Mesenchymal stem cell (in vitro differentiated cells and primary cell): ENCODE results near the gene CBLB.

Experiments
- DNase-seq: peaks from one replicate; pipeline ENCODE4 v3.0.0-alpha.2; 2013
- H2AFZ ChIP-seq: one replicate; pipeline ENCODE4 v1.6.1; 2013; ENCODE audit warnings: low read depth, mild to moderate bottlenecking, control low read depth, inconsistent platforms, low read length, moderate library complexity
- H2AK5ac ChIP-seq: 2 replicates; pipeline ENCODE4 v1.6.1; 2013; ENCODE audit warnings: low read length, moderate library complexity, mild to moderate bottlenecking, inconsistent platforms; ENCODE audit not compliant: severe bottlenecking
- H2BK120ac ChIP-seq: one replicate; pipeline ENCODE4 v1.6.1; 2013; ENCODE audit warnings: low read depth, mild to moderate bottlenecking, inconsistent platforms, low read length, moderate library complexity
- H2BK12ac ChIP-seq, 2 experiments: one replicate each; pipeline ENCODE4 v1.6.1; 2013; ENCODE audit warnings: inconsistent platforms in 2 of 2, low read length in 2 of 2, mild to moderate bottlenecking in 2 of 2, moderate library complexity in 2 of 2, control low read depth in 1 of 2
- H2BK15ac ChIP-seq: one replicate; pipeline ENCODE4 v1.6.1; 2013; ENCODE audit warnings: mild to moderate bottlenecking, low read depth, inconsistent platforms; ENCODE audit not compliant: poor library complexity, severe bottlenecking
- H2BK5ac ChIP-seq: 2 replicates; pipeline ENCODE4 v1.6.1; 2013; ENCODE audit warnings: low read depth, mild to moderate bottlenecking, low read length, control low read depth, inconsistent platforms; ENCODE audit not compliant: poor library complexity, severe bottlenecking
- H3K14ac ChIP-seq, 2 experiments: one replicate each; pipeline ENCODE4 v1.6.1; 2013; ENCODE audit warnings: inconsistent platforms in 2 of 2, low read length in 2 of 2, control low read depth in 1 of 2, mild to moderate bottlenecking in 1 of 2, moderate library complexity in 1 of 2
- H3K18ac ChIP-seq, 2 experiments: one replicate each; pipeline ENCODE4 v1.6.1; 2013; ENCODE audit warnings: inconsistent platforms in 2 of 2, low read length in 2 of 2, control low read depth in 1 of 2, low read depth in 1 of 2, mild to moderate bottlenecking in 1 of 2
- H3K23ac ChIP-seq, 2 experiments: one replicate each; pipeline ENCODE4 v1.6.1; 2013; ENCODE audit warnings: inconsistent platforms in 2 of 2, low read length in 2 of 2, mild to moderate bottlenecking in 2 of 2, moderate library complexity in 2 of 2, control low read depth in 1 of 2
- H3K27ac ChIP-seq: 2 replicates; pipeline ENCODE4 v1.5.1; 2013; ENCODE audit warnings: mild to moderate bottlenecking, moderate library complexity, low read length, control low read depth, inconsistent platforms; ENCODE audit not compliant: poor library complexity, severe bottlenecking
- H3K27me3 ChIP-seq, 2 experiments: 2 replicates each; pipeline versions ENCODE4 v1.6.1 to v1.7.0; 2013; ENCODE audit warnings: low read length in 2 of 2, mild to moderate bottlenecking in 2 of 2, moderate library complexity in 2 of 2, control low read depth in 1 of 2, inconsistent platforms in 1 of 2; ENCODE audit not compliant: control insufficient read depth in 1 of 2, insufficient read depth in 1 of 2
- H3K36me3 ChIP-seq, 2 experiments: 2 replicates each; pipeline versions ENCODE4 v1.6.1 to v1.7.0; 2013; ENCODE audit warnings: low read length in 2 of 2, control low read depth in 1 of 2, inconsistent platforms in 1 of 2, low read depth in 1 of 2, mild to moderate bottlenecking in 1 of 2; ENCODE audit not compliant: insufficient read depth in 2 of 2, control insufficient read depth in 1 of 2
- H3K4ac ChIP-seq, 2 experiments: one replicate each; pipeline ENCODE4 v1.6.1; 2013; ENCODE audit warnings: inconsistent platforms in 2 of 2, low read length in 2 of 2, mild to moderate bottlenecking in 2 of 2, moderate library complexity in 2 of 2, control low read depth in 1 of 2, low read depth in 1 of 2
- H3K4me1 ChIP-seq: 2 replicates; pipeline ENCODE4 v1.6.1; 2013; ENCODE audit warnings: low read depth, low read length, control low read depth; ENCODE audit not compliant: control insufficient read depth, insufficient read depth
- H3K4me2 ChIP-seq: 2 replicates; pipeline ENCODE4 v1.6.1; 2013; ENCODE audit warnings: low read length, mild to moderate bottlenecking, inconsistent platforms; ENCODE audit not compliant: poor library complexity, severe bottlenecking
- H3K4me3 ChIP-seq, 2 experiments: 2 replicates each; pipeline versions ENCODE4 v1.5.1 to v1.7.0; 2013; ENCODE audit warnings: low read length in 2 of 2, mild to moderate bottlenecking in 2 of 2, control low read depth in 1 of 2, low read depth in 1 of 2; ENCODE audit not compliant: insufficient read depth in 1 of 2
- H3K79me1 ChIP-seq: replicated peaks from 2 replicates; pipeline ENCODE4 v1.6.1; 2013; ENCODE audit warnings: mild to moderate bottlenecking, control low read depth, low read length, inconsistent platforms; ENCODE audit not compliant: poor library complexity, severe bottlenecking
- H3K9ac ChIP-seq: 2 replicates; pipeline ENCODE4 v1.7.0; 2013; ENCODE audit warnings: mild to moderate bottlenecking, low read length, moderate library complexity
- H3K9me3 ChIP-seq: 2 replicates; pipeline ENCODE4 v1.7.0; 2013; ENCODE audit warnings: mild to moderate bottlenecking, low read length; ENCODE audit not compliant: control insufficient read depth
- H4K8ac ChIP-seq: one replicate; pipeline ENCODE4 v1.6.1; 2013; ENCODE audit warnings: inconsistent platforms, mild to moderate bottlenecking, low read length, moderate library complexity
- H4K91ac ChIP-seq: one replicate; pipeline ENCODE4 v1.6.1; 2013; ENCODE audit warnings: mild to moderate bottlenecking, low read length, inconsistent platforms
- WGBS: methylation state at CpG from one replicate; pipeline ENCODE4 v1.1.7; 2013; ENCODE audit warnings: mixed read lengths; 5-methylcytosine and 5-hydroxymethylcytosine counted together

Gene CBLB

DNA sequence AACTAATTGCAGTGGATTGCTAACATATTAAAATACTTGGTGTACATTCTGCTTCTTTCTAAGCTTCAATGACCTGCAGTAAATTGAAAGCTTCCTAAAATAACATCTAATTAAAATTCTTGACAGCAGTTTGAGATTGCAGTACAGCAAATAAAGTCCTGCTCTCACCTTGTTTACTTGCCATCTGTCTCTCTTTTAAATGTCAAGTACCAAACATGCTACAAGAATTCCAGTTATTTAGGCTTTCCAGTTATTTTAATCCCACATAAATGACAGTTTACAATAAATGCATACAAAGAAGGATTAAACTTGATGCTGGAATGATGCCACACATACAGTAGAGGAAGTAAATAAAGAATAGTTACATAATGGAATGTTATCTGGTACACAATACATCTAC, 33.2 kb downstream of the CBLB start:
- Histone ChIP-seq H4K8ac (no peak overlapping the region), H3K4me1 (no peaks in the 10 kb centered on the region), H2BK15ac (no peak overlapping the region), H2BK5ac (no peak overlapping the region), H3K9ac (no peak overlapping the region), H3K27ac (no peak overlapping the region), H2AK5ac (no peak overlapping the region), H2BK12ac (no peak overlapping the region), H3K9me3 (no peaks in the 10 kb centered on the region), H3K14ac (no peak overlapping the region), H3K4me3 (no peak overlapping the region), H2AFZ (no peak overlapping the region), H3K4me2 (no peak overlapping the region), H4K91ac (no peak overlapping the region), H2BK120ac (no peak overlapping the region), H3K36me3 (peaks cover 0 to 81% of the 10 kb centered on the region in 2 experiments), H3K79me1 (peaks cover 14% of the 10 kb centered on the region), H3K27me3 (no peaks in the 10 kb centered on the region), H3K23ac (no peak overlapping the region), H3K4ac (no peak overlapping the region), H3K18ac (no peak overlapping the region)
- no peak for DNase-seq

DNA sequence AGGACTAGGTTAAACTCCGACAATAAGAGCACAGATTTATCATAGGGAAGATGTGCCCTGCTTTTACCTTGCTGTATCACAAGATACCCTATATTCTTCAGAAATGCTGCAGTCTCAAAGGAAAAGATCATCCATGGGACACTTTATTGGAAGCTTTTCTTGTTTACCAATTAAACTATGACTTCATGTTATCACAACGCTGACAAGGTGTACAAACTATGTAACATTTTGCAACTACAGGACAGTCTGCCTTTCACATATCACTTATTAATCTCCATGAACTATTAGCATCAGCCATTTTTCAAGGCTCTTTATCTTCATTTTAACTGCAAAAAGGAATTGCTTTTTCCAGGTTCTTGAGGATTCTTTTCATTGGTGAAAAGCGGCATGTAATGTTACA, 34.0 kb downstream of the CBLB start:
- Histone ChIP-seq H3K4me3 (no peak overlapping the region), H3K23ac (no peak overlapping the region), H3K4ac (no peak overlapping the region), H3K9me3 (no peaks in the 10 kb centered on the region), H3K36me3 (peaks cover 0 to 79% of the 10 kb centered on the region in 2 experiments), H3K4me2 (no peak overlapping the region), H3K27ac (no peak overlapping the region), H2BK120ac (no peak overlapping the region), H3K79me1 (peaks cover 16% of the 10 kb centered on the region), H2BK15ac (no peak overlapping the region), H3K4me1 (no peaks in the 10 kb centered on the region), H2BK5ac (no peak overlapping the region), H2AFZ (no peak overlapping the region), H4K91ac (no peak overlapping the region), H4K8ac (no peak overlapping the region), H2BK12ac (no peak overlapping the region), H3K14ac (no peak overlapping the region), H3K27me3 (no peaks in the 10 kb centered on the region), H2AK5ac (no peak overlapping the region), H3K18ac (no peak overlapping the region), H3K9ac (no peak overlapping the region)
- WGBS, result 94% methylated on average over 2 of the region's 3 CpGs
- DNase-seq, result no peak

DNA sequence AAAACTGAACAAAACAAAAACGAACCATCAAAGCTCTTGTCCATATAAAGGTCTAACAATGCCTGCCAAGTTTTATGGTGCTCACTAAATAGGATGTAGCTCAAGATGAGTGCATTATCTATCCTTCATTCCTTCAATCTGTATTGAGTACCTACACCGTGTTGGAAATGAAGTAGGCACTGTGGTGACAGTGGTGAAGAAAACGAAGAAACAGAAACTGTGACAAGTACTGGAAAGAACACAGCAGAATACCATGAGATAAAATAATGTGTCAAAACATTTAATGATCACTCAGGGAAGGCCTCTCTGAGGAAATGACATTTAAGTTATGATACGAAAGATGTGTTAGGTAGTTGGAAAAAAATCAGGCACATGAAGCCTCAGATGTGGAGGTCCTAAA, 36.2 kb downstream of the CBLB start:
- Histone ChIP-seq H3K4me3 (no peak overlapping the region), H3K36me3 (peaks cover 0 to 60% of the 10 kb centered on the region in 2 experiments), H3K9ac (no peak overlapping the region), H3K4me1 (peaks cover 3% of the 10 kb centered on the region), H2AFZ (no peak overlapping the region), H2BK12ac (no peak overlapping the region), H3K27me3 (no peaks in the 10 kb centered on the region), H3K27ac (no peak overlapping the region), H3K79me1 (peaks cover 14% of the 10 kb centered on the region), H3K4me2 (no peak overlapping the region), H4K91ac (no peak overlapping the region), H3K4ac (no peak overlapping the region), H3K14ac (no peak overlapping the region), H3K23ac (no peak overlapping the region), H4K8ac (no peak overlapping the region), H2BK120ac (no peak overlapping the region), H3K18ac (no peak overlapping the region), H2AK5ac (no peak overlapping the region), H2BK15ac (no peak overlapping the region), H2BK5ac (no peak overlapping the region), H3K9me3 (no peaks in the 10 kb centered on the region)
- DNase-seq, result no peak
- 88% methylated on average over 3 of the region's 4 CpGs for WGBS

DNA sequence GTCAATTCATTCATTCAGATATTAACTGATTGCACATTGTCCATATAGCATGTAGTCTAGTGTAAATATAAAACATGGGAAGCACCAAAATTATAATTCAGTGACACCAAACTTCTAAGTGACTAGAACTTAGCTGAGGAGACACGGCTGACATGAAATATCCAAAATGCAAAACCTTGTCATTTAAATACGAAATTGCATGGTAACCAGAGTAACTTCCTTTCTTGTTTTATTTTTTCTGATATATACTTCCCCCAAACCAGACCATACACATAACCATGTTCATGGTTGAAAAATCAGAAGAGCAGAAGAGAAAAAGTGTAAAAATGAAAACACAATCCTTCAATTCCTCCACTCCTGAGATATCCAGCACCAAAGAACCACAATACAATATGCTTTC, 38.0 kb downstream of the CBLB start:
- no peak for DNase-seq
- Histone ChIP-seq H3K4me2 (no peak overlapping the region), H3K9ac (no peak overlapping the region), H4K8ac (no peak overlapping the region), H2BK5ac (no peak overlapping the region), H3K36me3 (peaks cover 0 to 47% of the 10 kb centered on the region in 2 experiments), H2BK12ac (no peak overlapping the region), H3K9me3 (no peaks in the 10 kb centered on the region), H3K18ac (no peak overlapping the region), H3K27me3 (no peaks in the 10 kb centered on the region), H3K14ac (no peak overlapping the region), H3K4me1 (peaks cover 3% of the 10 kb centered on the region), H3K27ac (no peak overlapping the region), H2AK5ac (no peak overlapping the region), H3K4ac (no peak overlapping the region), H3K4me3 (no peak overlapping the region), H3K79me1 (peaks cover 14% of the 10 kb centered on the region), H4K91ac (no peak overlapping the region), H3K23ac (no peak overlapping the region), H2BK120ac (no peak overlapping the region), H2BK15ac (no peak overlapping the region), H2AFZ (no peak overlapping the region)
- WGBS, result 96% methylated on average over 2 of the region's 2 CpGs
